ENCODE measurements around the gene TDO2.

TDO2 gene

DNA sequence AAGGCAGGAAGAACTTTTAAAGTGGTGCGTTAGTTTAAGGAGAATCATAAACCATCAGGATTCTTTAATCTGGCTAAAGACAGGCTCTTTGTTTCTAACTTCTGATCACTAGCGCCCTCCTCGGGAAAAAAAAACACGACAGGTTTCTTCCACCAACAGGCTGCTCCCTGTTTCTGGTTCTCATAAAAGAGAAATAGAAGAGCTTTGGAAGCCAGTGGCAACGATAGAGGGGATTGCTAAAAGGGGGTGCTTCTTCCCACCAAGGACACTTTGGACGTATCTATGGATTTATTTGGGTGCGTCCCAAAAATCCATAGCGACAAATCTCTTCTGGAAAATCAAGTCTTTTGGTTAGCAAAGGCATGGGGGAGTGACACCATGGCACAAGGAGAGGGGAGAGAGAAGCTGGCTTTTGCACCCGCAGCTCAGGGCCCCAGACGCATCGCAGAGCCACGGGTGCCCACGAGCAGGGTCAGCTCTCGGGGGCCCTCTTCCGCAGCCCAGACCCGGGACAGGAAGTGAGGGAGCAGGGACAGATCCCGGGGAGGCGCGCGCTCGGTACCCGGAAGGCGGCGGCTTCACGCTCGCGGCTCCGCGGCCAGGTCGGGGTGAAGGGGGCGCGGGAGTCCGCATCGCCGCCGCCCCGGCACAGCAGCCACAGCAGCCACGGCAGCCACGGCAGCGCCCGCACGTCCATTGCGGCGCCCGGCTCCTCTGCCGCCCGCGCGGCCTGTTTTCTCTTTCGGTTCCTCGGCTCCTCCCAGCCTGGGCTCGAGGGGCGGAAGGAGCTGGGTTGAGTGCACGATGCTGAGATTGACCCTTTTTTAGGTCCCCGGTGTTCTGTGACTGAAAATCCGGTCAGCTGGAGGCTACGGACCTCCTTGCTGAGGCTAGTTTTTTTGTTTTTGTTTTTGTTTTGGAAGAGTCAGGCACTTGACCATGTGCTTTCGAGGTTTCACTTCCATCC, 49.9 kb downstream of the TDO2 start, which contains the start of gene CTSO:
Gene CTSO, minus strand, starts transcription at position 716 of the 967 bp plus-strand sequence. Its CDS starts 19 bp downstream, at position 697.
- DNase-seq (ENCODE audit: low read depth), result peak; percentile 47

DNA sequence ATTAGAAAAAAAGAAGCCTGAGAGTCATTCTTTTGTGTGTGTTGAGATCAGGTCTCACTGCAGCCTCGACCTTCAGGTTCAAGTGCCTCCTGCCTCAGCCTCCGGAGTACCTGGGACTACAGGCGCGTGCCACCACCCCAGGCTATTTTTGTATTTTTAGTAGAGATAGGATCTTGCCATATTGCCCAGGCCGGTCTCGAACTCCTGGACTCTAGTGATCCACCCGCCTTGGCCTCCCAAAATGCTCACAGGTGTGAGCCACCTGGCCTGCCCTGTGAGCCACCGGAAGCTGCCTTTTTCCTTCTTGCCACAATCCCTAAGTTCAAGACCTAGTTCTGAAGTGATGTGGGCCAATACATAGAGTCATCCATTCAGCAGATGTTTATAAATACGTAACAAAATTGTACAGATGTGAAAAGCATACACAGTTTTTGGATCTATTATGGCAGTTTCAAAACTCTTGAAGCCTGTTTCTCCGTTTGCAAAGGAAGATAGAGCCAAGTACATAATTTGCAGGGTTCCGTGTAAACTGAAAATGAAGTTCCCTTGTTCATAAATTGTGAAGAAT, 50.7 kb downstream of the TDO2 start:
- no peak for DNase-seq (ENCODE audit: low read depth)

DNA sequence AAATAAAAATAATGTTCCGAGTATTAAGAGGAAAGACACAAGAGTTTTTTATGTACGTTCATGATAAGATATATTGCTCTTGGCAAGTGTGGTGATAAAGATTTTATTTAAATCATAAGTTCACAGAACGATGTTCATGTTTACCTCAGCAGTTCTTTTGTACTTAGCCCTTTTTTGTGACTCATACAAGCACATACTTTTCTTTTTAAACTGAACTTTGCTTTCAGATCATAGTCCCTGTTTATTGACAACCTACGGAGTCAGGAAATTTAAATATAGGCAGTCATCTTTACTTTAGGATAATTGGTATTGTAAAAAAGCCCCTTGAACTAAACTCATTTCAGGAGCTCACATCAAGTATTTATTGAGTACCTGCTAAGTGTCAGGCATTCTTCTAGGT, 51.4 kb downstream of the TDO2 start:
- no peak for DNase-seq (ENCODE audit: low read depth)

DNA sequence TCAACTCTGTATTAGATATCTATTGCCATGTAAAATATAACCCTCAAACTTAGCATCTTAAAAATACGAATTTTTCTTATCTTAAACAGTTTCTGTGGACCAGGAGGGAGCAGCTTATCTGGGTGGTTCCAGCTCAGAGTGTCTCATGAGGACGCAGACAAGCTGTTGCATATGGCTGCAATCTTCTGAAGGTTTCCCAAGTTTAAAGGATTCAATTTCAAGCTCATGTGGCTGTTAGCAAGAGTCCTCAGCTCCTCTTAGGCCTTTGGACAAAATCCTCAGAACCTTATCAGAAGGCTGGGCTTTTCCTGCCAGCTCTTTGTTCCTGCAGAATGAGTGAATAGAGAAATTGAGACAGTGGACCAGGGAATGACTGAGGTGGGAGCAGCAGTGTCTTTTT, 53.0 kb downstream of the TDO2 start:
- DNase-seq (ENCODE audit: low read depth), result no peak

DNA sequence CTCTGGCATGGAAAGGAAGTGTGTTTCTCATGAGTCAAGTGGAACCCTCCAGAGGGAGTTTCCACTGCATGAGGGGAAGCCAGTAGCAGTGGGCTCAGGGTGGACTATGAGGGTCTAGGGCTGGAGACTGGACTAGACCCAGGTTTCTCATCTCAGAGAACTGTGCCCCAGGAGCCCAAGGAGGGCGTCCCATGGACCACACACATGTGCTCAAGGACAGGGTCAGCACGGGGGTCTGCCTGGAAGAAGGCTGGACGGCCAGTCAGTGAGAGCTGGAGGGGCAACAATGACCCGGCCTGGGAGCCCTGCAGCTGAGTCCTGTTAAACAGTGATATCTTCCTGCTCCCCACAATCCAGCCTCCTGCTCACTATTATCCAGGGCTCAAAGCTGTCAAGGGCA, 55.9 kb downstream of the TDO2 start:
- no peak for DNase-seq (ENCODE audit: low read depth)

DNA sequence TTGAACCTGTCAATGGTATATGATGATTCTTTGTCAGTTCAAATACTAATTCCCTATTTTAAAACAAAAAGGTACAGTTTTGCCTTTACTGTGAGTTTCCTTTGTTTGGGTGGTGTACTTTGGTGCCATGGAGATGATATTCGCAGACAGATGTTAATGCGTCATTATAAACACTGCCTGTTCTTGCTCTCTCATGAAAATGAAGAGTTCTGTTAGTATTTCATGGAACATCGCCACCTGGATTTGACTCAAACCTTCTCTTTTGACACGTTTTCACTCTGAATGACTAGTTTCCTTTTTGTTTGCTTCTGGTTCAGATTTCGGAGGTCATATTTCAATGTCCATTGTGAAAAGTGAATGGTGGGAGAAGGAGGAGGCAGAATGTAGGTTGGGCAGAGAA, 57.0 kb downstream of the TDO2 start:
- DNase-seq (ENCODE audit: low read depth), result no peak

DNA sequence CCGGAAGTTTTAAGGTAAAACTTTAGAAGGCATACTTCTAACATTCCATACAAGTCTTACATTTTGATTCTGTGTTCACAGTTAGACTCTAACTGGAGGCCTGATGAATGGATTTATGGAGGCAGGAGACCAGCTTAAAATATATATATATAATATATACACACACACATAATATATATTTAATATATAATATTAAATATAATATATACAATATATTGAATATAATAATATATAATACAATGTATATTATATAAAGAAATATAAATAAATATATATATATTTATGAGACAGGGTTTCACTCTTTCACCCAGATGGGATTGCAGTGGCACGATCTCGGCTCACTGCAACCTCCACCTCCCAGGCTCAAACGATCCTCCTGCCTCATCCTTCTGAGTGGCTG, 58.1 kb downstream of the TDO2 start:
- no peak for DNase-seq (ENCODE audit: low read depth)

DNA sequence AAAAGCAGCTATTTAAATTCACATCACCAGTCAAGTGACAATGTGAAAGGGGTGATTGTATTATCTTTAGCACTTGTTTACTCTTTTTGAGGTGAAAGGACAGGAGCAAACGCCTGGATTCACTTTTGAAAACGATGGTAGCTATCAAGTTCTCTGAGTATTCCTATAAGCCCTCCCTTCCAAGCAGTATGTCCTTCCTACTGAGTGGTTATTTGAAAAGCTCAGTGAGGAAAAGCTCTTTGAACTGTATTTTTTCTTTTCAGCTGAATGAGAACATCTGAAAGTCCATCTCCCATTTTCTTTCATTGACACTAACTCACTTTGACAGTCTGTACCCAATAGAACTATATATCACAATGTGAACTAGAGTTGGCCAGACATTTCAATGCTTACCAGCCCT, 59.3 kb downstream of the TDO2 start:
- DNase-seq (ENCODE audit: low read depth), result no peak

DNA sequence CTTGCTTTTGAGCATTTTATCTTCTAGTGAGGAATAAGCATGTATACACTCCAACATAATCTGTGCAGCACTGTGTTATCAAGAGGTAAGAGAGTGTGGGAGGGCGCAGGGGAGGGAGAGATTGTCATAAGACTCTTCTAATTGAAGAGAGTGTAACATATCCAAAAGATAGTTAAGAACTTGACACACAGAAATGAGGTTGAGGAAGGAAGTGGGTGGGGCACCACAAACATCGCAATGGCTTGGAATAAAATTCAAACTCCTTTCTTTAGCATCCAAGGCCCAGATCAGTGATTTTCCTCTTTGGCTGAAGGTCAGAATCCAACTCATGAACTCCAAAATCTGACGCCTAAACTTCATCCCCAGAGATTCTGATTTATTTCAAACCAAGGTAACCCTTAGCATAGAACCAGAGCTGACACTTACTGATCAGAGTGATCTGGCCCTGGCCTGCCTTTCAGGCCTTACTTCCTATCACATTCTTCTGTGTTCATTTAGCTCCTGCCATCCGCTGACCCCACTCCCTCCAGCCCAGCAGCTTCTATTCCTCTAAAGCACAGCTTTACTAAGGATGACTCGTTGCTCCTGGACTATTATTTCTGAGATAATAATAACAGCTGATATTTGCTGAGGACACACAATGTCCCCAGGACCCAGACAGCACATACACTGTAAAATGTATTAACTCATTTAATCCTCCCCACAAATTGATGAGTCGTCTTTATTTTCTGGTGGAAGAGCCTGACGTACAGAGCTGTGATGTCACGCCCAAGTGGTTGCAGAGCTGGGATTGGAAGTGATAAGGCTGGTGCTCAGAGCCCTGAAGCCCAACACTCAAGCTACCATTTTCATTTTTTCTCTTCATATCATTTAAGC, 60.8 kb downstream of the TDO2 start:
- DNase-seq (ENCODE audit: low read depth), result no peak

DNA sequence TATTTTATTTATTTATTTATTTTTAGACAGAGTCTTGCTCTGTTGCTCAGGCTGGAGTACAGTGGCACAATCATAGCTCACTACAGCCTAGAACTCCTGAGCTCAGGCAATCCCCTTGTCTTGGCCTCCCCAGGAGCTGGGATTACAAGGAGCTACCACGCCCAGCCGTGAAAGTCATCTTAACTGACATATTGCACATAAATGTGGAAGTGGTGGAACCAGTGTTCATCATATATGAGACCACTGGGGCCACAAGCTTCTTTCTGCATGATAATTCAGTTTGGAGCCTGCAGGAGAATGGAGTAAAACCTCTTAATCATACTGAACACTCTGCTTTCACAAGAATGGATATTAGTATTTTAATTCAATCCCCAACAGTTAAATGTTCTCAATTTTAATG, 62.7 kb downstream of the TDO2 start:
- no peak for DNase-seq (ENCODE audit: low read depth)

DNA sequence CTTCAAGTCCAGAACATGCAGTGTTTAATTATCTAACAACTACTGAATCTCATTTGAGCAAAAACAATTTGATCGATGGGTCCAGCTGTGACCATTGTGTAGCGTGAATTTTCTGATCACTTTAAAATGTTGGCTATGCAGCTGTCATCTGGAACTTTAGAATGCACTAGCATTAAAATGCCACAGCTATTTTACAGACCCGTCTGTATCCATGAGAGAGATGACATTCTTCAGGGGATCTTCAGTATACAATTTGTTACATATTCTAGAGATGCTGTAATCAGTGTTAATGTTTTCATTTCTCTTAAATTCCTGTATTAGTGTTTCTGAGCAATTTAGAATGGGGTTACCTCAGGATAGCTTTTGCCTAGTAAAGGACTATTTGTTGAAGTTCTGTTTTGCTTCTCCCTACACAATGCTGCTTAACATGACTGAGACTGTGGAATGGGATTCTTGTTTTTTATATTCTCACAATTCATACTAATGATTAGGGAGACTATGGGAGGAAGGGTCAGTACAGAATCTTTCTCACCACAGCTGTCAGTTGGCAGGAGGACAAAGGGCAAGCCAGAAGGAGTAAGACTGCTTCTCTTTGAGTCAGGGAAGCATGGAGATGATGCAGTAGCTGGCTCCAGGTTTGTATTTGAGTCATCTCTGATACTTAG, 63.4 kb downstream of the TDO2 start:
- no peak for DNase-seq (ENCODE audit: low read depth)
